Measurements from ENCODE around the gene DQX1. TPM values are rescaled to one million over a fixed set of nuclear protein-coding genes. Genes with fewer than 3 reads are reported as not detected.
"Not testable (repeated sequence)": the region's sequence is repeated elsewhere in the genome, so short reads cannot be mapped to it uniquely, and the experiment has no call there.

Gene DQX1
- total RNA-seq, 5 donors from 2014 or later (not counting 1 experiment from before 2014, with no cell fraction given) = 0.33 to 0.76 (median 0.47) TPM; not detected in 2

GRCh38 chr2:74561022-74561421 is 35.0 kb upstream of the DQX1 start:
- Mint-ChIP-seq H3K27me3 (peaks cover 17 to 22% of the 10 kb centered on the region in 2 donors), H3K4me1 (peaks cover 0 to 16% (median 10%) of the 10 kb centered on the region in 3 donors)
- H3K36me3 Mint-ChIP-seq; ATAC-seq (replicated peaks in 1 of 4); H3K36me3 ChIP-seq (ENCODE audit: control insufficient read depth in 2 of 2, extremely low read depth in 1 of 2, insufficient read depth in 1 of 2, low read length in 1 of 2); H3K4me3 ChIP-seq (ENCODE audit: control insufficient read depth in 1 of 2, extremely low read depth in 1 of 2, low read length in 1 of 2); DNase-seq; H3K27ac Mint-ChIP-seq; H3K9me3 ChIP-seq; CTCF ChIA-PET; H3K27ac ChIP-seq (ENCODE audit: low read length); POLR2A ChIA-PET; H3K4me1 ChIP-seq (ENCODE audit: control insufficient read depth in 1 of 2, extremely low read depth in 1 of 2, insufficient read depth in 2 of 2, low read length in 2 of 2); H3K9me3 Mint-ChIP-seq; H3K4me3 Mint-ChIP-seq: not testable (repeated sequence)
- 93% methylated on average over 1 of the region's 1 CpG for WGBS (ENCODE audit: insufficient coverage)
- H3K27me3 ChIP-seq (replicated peaks in 1 of 2; ENCODE audit: control insufficient read depth in 2 of 2, extremely low read depth in 1 of 2, insufficient read depth in 2 of 2, low read length in 1 of 2) = peaks cover 0 to 22% of the 10 kb centered on the region in 2 experiments

- H3K27ac ChIP-seq (ENCODE audit: low read length) = no peak overlapping the region
- H3K9me3 Mint-ChIP-seq = no peaks in the 10 kb centered on the region
- H3K4me1 ChIP-seq (ENCODE audit: control insufficient read depth in 1 of 2, extremely low read depth in 1 of 2, insufficient read depth in 2 of 2, low read length in 2 of 2) = peaks cover 0 to 7% of the 10 kb centered on the region in 2 experiments
- CTCF ChIA-PET = no interaction called here
- H3K27ac Mint-ChIP-seq = peak overlapping the region in 1 of 2 donors; percentile 71
- no peaks in the 10 kb centered on the region for H3K9me3 ChIP-seq
- no peak overlapping the region for H3K4me3 Mint-ChIP-seq
- H3K27me3 Mint-ChIP-seq = peaks cover 16 to 22% of the 10 kb centered on the region in 2 donors
- POLR2A ChIA-PET = no interaction called here
- peaks cover 0 to 17% (median 11%) of the 10 kb centered on the region in 3 donors for H3K4me1 Mint-ChIP-seq
- H3K27me3 ChIP-seq (replicated peaks in 1 of 2; ENCODE audit: control insufficient read depth in 2 of 2, extremely low read depth in 1 of 2, insufficient read depth in 2 of 2, low read length in 1 of 2) = peaks cover 0 to 22% of the 10 kb centered on the region in 2 experiments
- DNase-seq (no peak), ATAC-seq (replicated peaks in 1 of 4) (no peak)
- 87% methylated on average over 6 of the region's 6 CpGs for WGBS (ENCODE audit: insufficient coverage)
- no peak overlapping the region for H3K4me3 ChIP-seq (ENCODE audit: control insufficient read depth in 1 of 2, extremely low read depth in 1 of 2, low read length in 1 of 2)
- H3K36me3 Mint-ChIP-seq = peaks cover 7% of the 10 kb centered on the region
- H3K36me3 ChIP-seq (ENCODE audit: control insufficient read depth in 2 of 2, extremely low read depth in 1 of 2, insufficient read depth in 1 of 2, low read length in 1 of 2) = no peaks in the 10 kb centered on the region
Observed at GRCh38 chr2:74560591-74560990, 34.6 kb upstream of the DQX1 start.

- ChIA-PET CTCF (no interaction called here), POLR2A (no interaction called here)
- Histone ChIP-seq H3K27ac (ENCODE audit: low read length) (no peak overlapping the region), H3K4me3 (ENCODE audit: control insufficient read depth in 1 of 2, extremely low read depth in 1 of 2, low read length in 1 of 2) (no peak overlapping the region), H3K27me3 (replicated peaks in 1 of 2; ENCODE audit: control insufficient read depth in 2 of 2, extremely low read depth in 1 of 2, insufficient read depth in 2 of 2, low read length in 1 of 2) (peaks cover 0 to 22% of the 10 kb centered on the region in 2 experiments), H3K36me3 (ENCODE audit: control insufficient read depth in 2 of 2, extremely low read depth in 1 of 2, insufficient read depth in 1 of 2, low read length in 1 of 2) (no peaks in the 10 kb centered on the region), H3K4me1 (ENCODE audit: control insufficient read depth in 1 of 2, extremely low read depth in 1 of 2, insufficient read depth in 2 of 2, low read length in 2 of 2) (peaks cover 0 to 14% of the 10 kb centered on the region in 2 experiments), H3K9me3 (no peaks in the 10 kb centered on the region)
- Mint-ChIP-seq H3K36me3 (peaks cover 7% of the 10 kb centered on the region), H3K4me1 (peaks cover 3 to 17% (median 14%) of the 10 kb centered on the region in 3 donors), H3K27me3 (peaks cover 16 to 22% of the 10 kb centered on the region in 2 donors), H3K9me3 (no peaks in the 10 kb centered on the region), H3K27ac (no peak overlapping the region), H3K4me3 (no peak overlapping the region)
- no peak for ATAC-seq (replicated peaks in 1 of 4)
- DNase-seq = no peak
- WGBS (ENCODE audit: insufficient coverage) = 85% methylated on average over 3 of the region's 5 CpGs
Observed at GRCh38 chr2:74559912-74560311, 33.9 kb upstream of the DQX1 start.

GRCh38 chr2:74558284-74559230 is 32.5 kb upstream of the DQX1 start:
- POLR2A ChIA-PET = no interaction called here
- 88% methylated on average over 7 of the region's 7 CpGs for WGBS (ENCODE audit: insufficient coverage)
- DNase-seq (no peak), ATAC-seq (replicated peaks in 1 of 4) (no peak)
- Mint-ChIP-seq H3K27me3 (peaks cover 13 to 20% of the 10 kb centered on the region in 2 donors), H3K9me3 (no peaks in the 10 kb centered on the region), H3K27ac (no peak overlapping the region), H3K36me3 (peaks cover 7% of the 10 kb centered on the region), H3K4me3 (no peak overlapping the region), H3K4me1 (peaks cover 3 to 21% (median 15%) of the 10 kb centered on the region in 3 donors)
- H3K36me3 ChIP-seq (ENCODE audit: control insufficient read depth in 2 of 2, extremely low read depth in 1 of 2, insufficient read depth in 1 of 2, low read length in 1 of 2) = no peaks in the 10 kb centered on the region
- CTCF ChIA-PET = interaction anchor here in 1 of 2 donors (0.5 kb wide), 1 partner anchor 37 kb away, joined by 4 read pairs; no protein-coding TSS in a partner anchor
- no peak overlapping the region for H3K27ac ChIP-seq (ENCODE audit: low read length)
- no peaks in the 10 kb centered on the region for H3K9me3 ChIP-seq
- peaks cover 0 to 27% of the 10 kb centered on the region in 2 experiments for H3K27me3 ChIP-seq (replicated peaks in 1 of 2; ENCODE audit: control insufficient read depth in 2 of 2, extremely low read depth in 1 of 2, insufficient read depth in 2 of 2, low read length in 1 of 2)
- no peak overlapping the region for H3K4me3 ChIP-seq (ENCODE audit: control insufficient read depth in 1 of 2, extremely low read depth in 1 of 2, low read length in 1 of 2)
- peaks cover 0 to 24% of the 10 kb centered on the region in 2 experiments for H3K4me1 ChIP-seq (ENCODE audit: control insufficient read depth in 1 of 2, extremely low read depth in 1 of 2, insufficient read depth in 2 of 2, low read length in 2 of 2)

- peaks cover 7% of the 10 kb centered on the region for H3K36me3 Mint-ChIP-seq
- H3K4me3 ChIP-seq (ENCODE audit: control insufficient read depth in 1 of 2, extremely low read depth in 1 of 2, low read length in 1 of 2) = no peak overlapping the region
- no peaks in the 10 kb centered on the region for H3K36me3 ChIP-seq (ENCODE audit: control insufficient read depth in 2 of 2, extremely low read depth in 1 of 2, insufficient read depth in 1 of 2, low read length in 1 of 2)
- H3K4me1 ChIP-seq (ENCODE audit: control insufficient read depth in 1 of 2, extremely low read depth in 1 of 2, insufficient read depth in 2 of 2, low read length in 2 of 2) = peaks cover 0 to 29% of the 10 kb centered on the region in 2 experiments
- ChIA-PET POLR2A (no interaction called here), CTCF (no interaction called here)
- peak overlapping the region in 2 of 3 donors; percentile 9 to 86 for H3K4me3 Mint-ChIP-seq
- H3K27ac ChIP-seq (ENCODE audit: low read length) = no peak overlapping the region
- H3K9me3 ChIP-seq = no peaks in the 10 kb centered on the region
- H3K27me3 Mint-ChIP-seq = peaks cover 8 to 14% of the 10 kb centered on the region in 2 donors
- H3K27me3 ChIP-seq (replicated peaks in 1 of 2; ENCODE audit: control insufficient read depth in 2 of 2, extremely low read depth in 1 of 2, insufficient read depth in 2 of 2, low read length in 1 of 2) = peaks cover 0 to 32% of the 10 kb centered on the region in 2 experiments
- DNase-seq = no peak
- peaks cover 3 to 23% (median 19%) of the 10 kb centered on the region in 3 donors for H3K4me1 Mint-ChIP-seq
- H3K9me3 Mint-ChIP-seq = no peaks in the 10 kb centered on the region
- H3K27ac Mint-ChIP-seq = no peak overlapping the region
- ATAC-seq (replicated peaks in 1 of 4) = no peak
- 93% methylated on average over 3 of the region's 6 CpGs for WGBS (ENCODE audit: insufficient coverage)
Observed at GRCh38 chr2:74556831-74557370, 30.9 kb upstream of the DQX1 start.

- Mint-ChIP-seq H3K4me1 (peaks cover 3 to 23% (median 19%) of the 10 kb centered on the region in 3 donors), H3K4me3 (peak overlapping the region; percentile 86 to 94 (median 91)), H3K27ac (no peak overlapping the region), H3K27me3 (peaks cover 11 to 14% of the 10 kb centered on the region in 2 donors), H3K9me3 (no peaks in the 10 kb centered on the region), H3K36me3 (peaks cover 7% of the 10 kb centered on the region)
- WGBS (ENCODE audit: insufficient coverage) = 95% methylated on average over 6 of the region's 14 CpGs
- Histone ChIP-seq H3K4me1 (ENCODE audit: control insufficient read depth in 1 of 2, extremely low read depth in 1 of 2, insufficient read depth in 2 of 2, low read length in 2 of 2) (peaks cover 0 to 29% of the 10 kb centered on the region in 2 experiments), H3K36me3 (ENCODE audit: control insufficient read depth in 2 of 2, extremely low read depth in 1 of 2, insufficient read depth in 1 of 2, low read length in 1 of 2) (no peaks in the 10 kb centered on the region), H3K4me3 (ENCODE audit: control insufficient read depth in 1 of 2, extremely low read depth in 1 of 2, low read length in 1 of 2) (no peak overlapping the region), H3K9me3 (no peaks in the 10 kb centered on the region), H3K27ac (ENCODE audit: low read length) (no peak overlapping the region), H3K27me3 (replicated peaks in 1 of 2; ENCODE audit: control insufficient read depth in 2 of 2, extremely low read depth in 1 of 2, insufficient read depth in 2 of 2, low read length in 1 of 2) (peaks cover 0 to 26% of the 10 kb centered on the region in 2 experiments)
- POLR2A ChIA-PET = no interaction called here
- CTCF ChIA-PET = no interaction called here
- DNase-seq (no peak), ATAC-seq (replicated peaks in 1 of 4) (no peak)
Observed at GRCh38 chr2:74556159-74556558, 30.1 kb upstream of the DQX1 start.
